ENCODE measurements around the gene SLC8A1. TPM values are rescaled to one million over a fixed set of nuclear protein-coding genes. Genes with fewer than 3 reads are reported as not detected.

The SLC8A1 gene
- total RNA-seq, 1 donor from 2014 or later, result 53.8 TPM

GRCh38 chr2:40488101-40488601, 36.3 kb upstream of the SLC8A1 start:
- Histone ChIP-seq H3K27ac (peak overlapping the region; percentile 63), H3K36me3 (no peaks in the 10 kb centered on the region), H3K9me3 (no peaks in the 10 kb centered on the region), H3K27me3 (no peaks in the 10 kb centered on the region), H3K4me1 (peaks cover 20% of the 10 kb centered on the region), H3K4me3 (no peak overlapping the region)
- peak; percentile 51 for TF ChIP-seq CTCF (IDR thresholded peaks at IDR 0.05)
- ATAC-seq (peak; percentile 58), DNase-seq (no peak)
- intact Hi-C loops (cut with DNase I), result no loop called here

- Histone ChIP-seq H3K27me3 (no peaks in the 10 kb centered on the region), H3K36me3 (no peaks in the 10 kb centered on the region), H3K27ac (peak overlapping the region; percentile 63), H3K4me3 (no peak overlapping the region), H3K4me1 (peaks cover 20% of the 10 kb centered on the region), H3K9me3 (no peaks in the 10 kb centered on the region)
- no peak for TF ChIP-seq CTCF (IDR thresholded peaks at IDR 0.05)
- intact Hi-C loops (cut with DNase I), result no loop called here
- DNase-seq (no peak), ATAC-seq (peak; percentile 90)
Measured at GRCh38 chr2:40487602-40488001, 35.7 kb upstream of the SLC8A1 start.

- Histone ChIP-seq H3K36me3 (no peaks in the 10 kb centered on the region), H3K4me1 (peaks cover 20% of the 10 kb centered on the region), H3K4me3 (no peak overlapping the region), H3K27me3 (no peaks in the 10 kb centered on the region), H3K27ac (no peak overlapping the region), H3K9me3 (no peaks in the 10 kb centered on the region)
- intact Hi-C loops (cut with DNase I), result no loop called here
- ATAC-seq (no peak), DNase-seq (no peak)
- no peak for TF ChIP-seq CTCF (IDR thresholded peaks at IDR 0.05)
Measured at GRCh38 chr2:40485854-40486253, 34.0 kb upstream of the SLC8A1 start.

GRCh38 chr2:40485318-40485717, 33.4 kb upstream of the SLC8A1 start:
- no peak overlapping the region for H3K4me3 ChIP-seq
- peaks cover 20% of the 10 kb centered on the region for H3K4me1 ChIP-seq
- no peaks in the 10 kb centered on the region for H3K27me3 ChIP-seq
- no peaks in the 10 kb centered on the region for H3K9me3 ChIP-seq
- DNase-seq (no peak), ATAC-seq (no peak)
- no peak overlapping the region for H3K27ac ChIP-seq
- intact Hi-C loops (cut with DNase I), result no loop called here
- no peaks in the 10 kb centered on the region for H3K36me3 ChIP-seq
- no peak for TF ChIP-seq CTCF (IDR thresholded peaks at IDR 0.05)

GRCh38 chr2:40483549-40484243, 31.8 kb upstream of the SLC8A1 start:
- Histone ChIP-seq H3K4me1 (peaks cover 14% of the 10 kb centered on the region), H3K36me3 (no peaks in the 10 kb centered on the region), H3K4me3 (no peak overlapping the region), H3K27ac (no peak overlapping the region), H3K27me3 (no peaks in the 10 kb centered on the region), H3K9me3 (no peaks in the 10 kb centered on the region)
- no peak for TF ChIP-seq CTCF (IDR thresholded peaks at IDR 0.05)
- ATAC-seq (no peak), DNase-seq (no peak)
- intact Hi-C loops (cut with DNase I), result no loop called here
